ENCODE measurements around the gene SLC46A3. TPM values are rescaled to one million over a fixed set of nuclear protein-coding genes. Genes with fewer than 3 reads are reported as not detected.

The SLC46A3 gene
- total RNA-seq, 4 donors from 2014 or later, result 5.3 to 13.8 (median 9.6) TPM

- WGBS, result 37% methylated on average over 15 of the region's 15 CpGs
- DNase-seq (ENCODE audit: low spot score in 2 of 2), result no peak
- no peaks in the 10 kb centered on the region for H3K27me3 ChIP-seq
- H3K9me3 ChIP-seq, result no peaks in the 10 kb centered on the region
- H3K4me3 ChIP-seq, result peak overlapping the region; percentile 55
- no peaks in the 10 kb centered on the region for H3K36me3 ChIP-seq
- peak overlapping the region; percentile 81 for H3K27ac ChIP-seq
- peaks cover 24% of the 10 kb centered on the region for H3K4me1 ChIP-seq
- TF ChIP-seq POLR2A (IDR thresholded peaks at IDR 0.05) (no peak), EP300 (IDR thresholded peaks at IDR 0.05) (no peak), POLR2AphosphoS5 (IDR thresholded peaks at IDR 0.05) (no peak), CTCF (IDR thresholded peaks at IDR 0.05) (no peak)
Measured at GRCh38 chr13:28719227-28720055, 671 bp upstream of the SLC46A3 start.

- Histone ChIP-seq H3K27ac (peak overlapping the region; percentile 81), H3K4me3 (peak overlapping the region; percentile 55), H3K36me3 (no peaks in the 10 kb centered on the region), H3K4me1 (peaks cover 24% of the 10 kb centered on the region), H3K9me3 (no peaks in the 10 kb centered on the region), H3K27me3 (no peaks in the 10 kb centered on the region)
- WGBS, result 7% methylated on average over 10 of the region's 10 CpGs
- TF ChIP-seq CTCF (IDR thresholded peaks at IDR 0.05), result no peak
- TF ChIP-seq POLR2A (IDR thresholded peaks at IDR 0.05), result no peak
- TF ChIP-seq POLR2AphosphoS5 (IDR thresholded peaks at IDR 0.05), result no peak
- TF ChIP-seq EP300 (IDR thresholded peaks at IDR 0.05), result no peak
- no peak for DNase-seq (ENCODE audit: low spot score in 2 of 2)
Measured at GRCh38 chr13:28718196-28718542, 601 bp downstream of the SLC46A3 start.

GRCh38 chr13:28717170-28717569 lies 1.6 kb downstream of the SLC46A3 start:
- DNase-seq (ENCODE audit: low spot score in 2 of 2), result no peak
- WGBS, result 74% methylated on average over 3 of the region's 3 CpGs
- Histone ChIP-seq H3K4me1 (peaks cover 24% of the 10 kb centered on the region), H3K27me3 (no peaks in the 10 kb centered on the region), H3K9me3 (no peaks in the 10 kb centered on the region), H3K36me3 (no peaks in the 10 kb centered on the region), H3K4me3 (no peak overlapping the region), H3K27ac (peak overlapping the region; percentile 15)
- TF ChIP-seq POLR2A (IDR thresholded peaks at IDR 0.05), result no peak

GRCh38 chr13:28716511-28716910 lies 2.3 kb downstream of the SLC46A3 start:
- Histone ChIP-seq H3K4me1 (peaks cover 24% of the 10 kb centered on the region), H3K27ac (no peak overlapping the region), H3K36me3 (no peaks in the 10 kb centered on the region), H3K27me3 (no peaks in the 10 kb centered on the region), H3K4me3 (no peak overlapping the region), H3K9me3 (no peaks in the 10 kb centered on the region)
- TF ChIP-seq POLR2A (IDR thresholded peaks at IDR 0.05) (no peak), CTCF (IDR thresholded peaks at IDR 0.05) (no peak), EP300 (IDR thresholded peaks at IDR 0.05) (no peak), POLR2AphosphoS5 (IDR thresholded peaks at IDR 0.05) (no peak)
- no peak for DNase-seq (ENCODE audit: low spot score in 2 of 2)
- 32% methylated on average over 8 of the region's 8 CpGs for WGBS

GRCh38 chr13:28714651-28715050 lies 4.1 kb downstream of the SLC46A3 start:
- H3K9me3 ChIP-seq, result no peaks in the 10 kb centered on the region
- H3K27me3 ChIP-seq, result no peaks in the 10 kb centered on the region
- 83% methylated on average over 1 of the region's 1 CpG for WGBS
- H3K4me3 ChIP-seq, result no peak overlapping the region
- H3K36me3 ChIP-seq, result no peaks in the 10 kb centered on the region
- DNase-seq (ENCODE audit: low spot score in 2 of 2), result no peak
- H3K27ac ChIP-seq, result no peak overlapping the region
- peaks cover 24% of the 10 kb centered on the region for H3K4me1 ChIP-seq
- TF ChIP-seq CTCF (IDR thresholded peaks at IDR 0.05) (no peak), EP300 (IDR thresholded peaks at IDR 0.05) (no peak), POLR2A (IDR thresholded peaks at IDR 0.05) (no peak), POLR2AphosphoS5 (IDR thresholded peaks at IDR 0.05) (no peak)

Data from suprapubic skin (tissue), 4 donors.